Activated CD8-positive, alpha-beta memory T cell treated with anti-CD3 and anti-CD28 coated beads for 24 hours (primary cell): ENCODE data around the gene PEX3.

Experiments
- DNase-seq: peaks from one replicate; pipeline ENCODE4 v3.0.0-alpha.2; 2020

The PEX3 gene

GRCh38 chr6:143540192-143540591, 89.6 kb downstream of the PEX3 start:
- DNase-seq: no peak
